Smooth muscle cell (in vitro differentiated cells): ENCODE results near the gene DPCD. TPM values are rescaled to one million over a fixed set of nuclear protein-coding genes. Genes with fewer than 3 reads are reported as not detected.

ENCODE experiments used
- DNase-seq: peaks from one replicate; lab custom pipeline; 2025; ENCODE audit not compliant: unreplicated experiment; lab: John Stamatoyannopoulos, UW
- H2AFZ ChIP-seq: fragments of 200-600 bp; sonication (generic); 2 replicates; pipeline ENCODE4 v1.6.0; 2016; ENCODE audit warnings: antibody characterized with exemption, low read depth, mild to moderate bottlenecking
- H3F3A ChIP-seq: fragments of 200-600 bp; sonication (generic); 2 replicates; pipeline ENCODE4 v1.6.0; 2017; ENCODE audit warnings: antibody characterized with exemption, low read depth
- H3K27ac ChIP-seq: fragments of 200-600 bp; sonication (generic); 2 replicates; pipeline ENCODE4 v1.5.1; 2016; ENCODE audit warnings: low read depth, mild to moderate bottlenecking
- H3K27me3 ChIP-seq: fragments of 200-600 bp; sonication (generic); 2 replicates; pipeline ENCODE4 v1.6.1; 2016; ENCODE audit warnings: low read depth, mild to moderate bottlenecking
- H3K36me3 ChIP-seq: fragments of 200-600 bp; sonication (generic); 2 replicates; pipeline ENCODE4 v1.5.1; 2016; ENCODE audit warnings: low read depth
- H3K4me1 ChIP-seq: fragments of 200-600 bp; sonication (generic); 2 replicates; pipeline ENCODE4 v1.5.1; 2016; ENCODE audit warnings: low read depth
- H3K4me2 ChIP-seq: fragments of 200-600 bp; sonication (generic); 2 replicates; pipeline ENCODE4 v1.6.0; 2016; ENCODE audit warnings: mild to moderate bottlenecking
- H3K4me3 ChIP-seq: fragments of 200-600 bp; sonication (generic); 2 replicates; pipeline ENCODE4 v1.5.1; 2016; ENCODE audit warnings: mild to moderate bottlenecking
- H3K79me2 ChIP-seq: fragments of 200-600 bp; sonication (generic); 2 replicates; pipeline ENCODE4 v1.6.0; 2016; ENCODE audit warnings: low read depth, mild to moderate bottlenecking
- H3K9ac ChIP-seq: fragments of 200-600 bp; sonication (generic); 2 replicates; pipeline ENCODE4 v1.6.0; 2016; ENCODE audit warnings: low read depth
- H3K9me3 ChIP-seq: fragments of 200-600 bp; sonication (generic); replicated peaks from 2 replicates; pipeline ENCODE4 v1.5.1; 2016; ENCODE audit warnings: low read depth
- H4K20me1 ChIP-seq: fragments of 200-600 bp; sonication (generic); 2 replicates; pipeline ENCODE4 v1.6.0; 2016; ENCODE audit warnings: low read depth
- CTCF ChIP-seq: fragments of 200-600 bp; sonication (generic); IDR thresholded peaks from 2 replicates; pipeline ENCODE4 v1.5.1; 2017; ENCODE audit warnings: borderline replicate concordance, mild to moderate bottlenecking, antibody characterized with exemption; ENCODE audit not compliant: insufficient read depth, poor library complexity, severe bottlenecking
- WGBS: methylation state at CpG from one replicate; pipeline ENCODE4 v1.1.7; 2016; ENCODE audit warnings: low lambda C conversion rate; 5-methylcytosine and 5-hydroxymethylcytosine counted together
- polyA plus RNA-seq: library from polyadenylated mRNA; unstranded; fragments of >200 nt; fragmentation: Nextera tagmentation; extraction: Ambion mirVana; gene quantifications from 2 replicates; pipeline ENCODE4 v1.2.1, GENCODE V29; 2016
- total RNA-seq: library from RNA; depleted of rRNA; stranded (reverse); fragments of >200 nt; gene quantifications from 2 replicates; pipeline ENCODE4 v1.2.3, GENCODE V29; 2014

DPCD gene
- total and polyA plus RNA-seq, 2 experiments from 2014 or later = 116 to 150 TPM

GRCh38 chr10:101566333-101567164 is 21.6 kb upstream of the DPCD start:
- Histone ChIP-seq H3K27ac (no peak overlapping the region), H2AFZ (no peak overlapping the region), H3F3A (no peaks in the 10 kb centered on the region), H3K36me3 (no peaks in the 10 kb centered on the region), H3K27me3 (peaks cover 52% of the 10 kb centered on the region), H3K79me2 (no peaks in the 10 kb centered on the region), H3K9ac (no peak overlapping the region), H3K4me2 (peak overlapping the region; percentile 74), H3K4me1 (peaks cover 13% of the 10 kb centered on the region), H3K9me3 (no peaks in the 10 kb centered on the region), H3K4me3 (peak overlapping the region; percentile 3), H4K20me1 (no peaks in the 10 kb centered on the region)
- no peak for DNase-seq
- TF ChIP-seq CTCF = no peak
- 31% methylated on average over 54 of the region's 59 CpGs for WGBS

- H3K4me3 ChIP-seq = no peak overlapping the region
- H3K27me3 ChIP-seq = peaks cover 52% of the 10 kb centered on the region
- no peak overlapping the region for H3K9ac ChIP-seq
- no peak overlapping the region for H3K4me2 ChIP-seq
- H3K4me1 ChIP-seq = peaks cover 13% of the 10 kb centered on the region
- H3F3A ChIP-seq = no peaks in the 10 kb centered on the region
- H3K27ac ChIP-seq = no peak overlapping the region
- no peaks in the 10 kb centered on the region for H3K9me3 ChIP-seq
- 93% methylated on average over 7 of the region's 7 CpGs for WGBS
- no peaks in the 10 kb centered on the region for H3K36me3 ChIP-seq
- no peak for TF ChIP-seq CTCF
- DNase-seq = no peak
- H3K79me2 ChIP-seq = no peaks in the 10 kb centered on the region
- H2AFZ ChIP-seq = no peak overlapping the region
- H4K20me1 ChIP-seq = no peaks in the 10 kb centered on the region
Measured at GRCh38 chr10:101567165-101568006, 20.7 kb upstream of the DPCD start.

GRCh38 chr10:101568054-101568745 is 19.9 kb upstream of the DPCD start:
- no peaks in the 10 kb centered on the region for H4K20me1 ChIP-seq
- no peak overlapping the region for H2AFZ ChIP-seq
- H3K4me1 ChIP-seq = peaks cover 13% of the 10 kb centered on the region
- no peak for TF ChIP-seq CTCF
- no peaks in the 10 kb centered on the region for H3K79me2 ChIP-seq
- no peaks in the 10 kb centered on the region for H3F3A ChIP-seq
- no peak overlapping the region for H3K27ac ChIP-seq
- no peaks in the 10 kb centered on the region for H3K36me3 ChIP-seq
- H3K4me2 ChIP-seq = no peak overlapping the region
- WGBS = 90% methylated on average over 17 of the region's 17 CpGs
- H3K27me3 ChIP-seq = peaks cover 52% of the 10 kb centered on the region
- no peak for DNase-seq
- no peak overlapping the region for H3K9ac ChIP-seq
- H3K4me3 ChIP-seq = no peak overlapping the region
- no peaks in the 10 kb centered on the region for H3K9me3 ChIP-seq
